IMR-90 (cell line): Measurements from ENCODE around the gene ETFA. TPM values are rescaled to one million over a fixed set of nuclear protein-coding genes. Genes with fewer than 3 reads are reported as not detected.

Experiments
- ATAC-seq: fragments of 200-7000 bp; cut with Tn5 transposase; 2 replicates; pipeline ENCODE4 v1.9.1; 2020; ENCODE audit warnings: low read depth, mild to moderate bottlenecking, moderate library complexity
- BruUV-seq: library from RNA; stranded (reverse); fragments of 400-500 nt; replicated peaks from 2 replicates; lab custom pipeline; 2021; lab: Mats Ljungman, UMichigan
- CTCF ChIA-PET: fragments of 300-600 bp; formaldehyde crosslinking; extraction: SDS; loops from one replicate; lab custom pipeline; 2021; ENCODE audit warnings: antibody characterized with exemption; lab: Yijun Ruan, JAX
- POLR2A ChIA-PET: fragments of 300-600 bp; sonication (Branson Sonifier 250); formaldehyde crosslinking; loops from one replicate; lab custom pipeline; 2022; ENCODE audit warnings: antibody characterized with exemption; ENCODE audit not compliant: unreplicated experiment; lab: Charles Lee
- DNase-seq: peaks from one replicate; pipeline ENCODE4 v3.0.0; 2013
- H2AFZ ChIP-seq: replicated peaks from 2 replicates; pipeline ENCODE3; 2013; ENCODE audit warnings: low read length, mild to moderate bottlenecking; ENCODE audit not compliant: poor library complexity
- H2AK5ac ChIP-seq: 2 replicates; pipeline ENCODE4 v1.6.1; 2013; ENCODE audit warnings: low read depth, low read length, inconsistent platforms
- H2AK9ac ChIP-seq: replicated peaks from 2 replicates; pipeline ENCODE3; 2013; ENCODE audit warnings: mild to moderate bottlenecking, low read depth, low read length, moderate library complexity; ENCODE audit not compliant: poor library complexity
- H2BK120ac ChIP-seq: 2 replicates; pipeline ENCODE4 v1.6.1; 2013; ENCODE audit warnings: low read depth, low read length, inconsistent platforms
- H2BK15ac ChIP-seq: 3 replicates; pipeline ENCODE4 v1.6.1; 2013; ENCODE audit warnings: low read depth, low read length, inconsistent platforms
- H2BK20ac ChIP-seq: 2 replicates; pipeline ENCODE4 v1.6.1; 2013; ENCODE audit warnings: low read depth, mild to moderate bottlenecking, inconsistent platforms, low read length, moderate library complexity
- H2BK5ac ChIP-seq: 2 replicates; pipeline ENCODE4 v1.6.1; 2013; ENCODE audit warnings: mild to moderate bottlenecking, low read depth, low read length, inconsistent platforms; ENCODE audit not compliant: poor library complexity, severe bottlenecking
- H3K14ac ChIP-seq: replicated peaks from 2 replicates; pipeline ENCODE4 v1.6.1; 2013; ENCODE audit warnings: low read depth, low read length, inconsistent platforms
- H3K18ac ChIP-seq: 2 replicates; pipeline ENCODE4 v1.6.1; 2013; ENCODE audit warnings: low read depth, low read length, control low read depth
- H3K23ac ChIP-seq: 2 replicates; pipeline ENCODE4 v1.6.1; 2013; ENCODE audit warnings: low read depth, low read length, inconsistent platforms
- H3K27ac ChIP-seq: 2 replicates; pipeline ENCODE4 v1.5.1; 2013; ENCODE audit warnings: mild to moderate bottlenecking, control low read depth, low read length; ENCODE audit not compliant: insufficient read depth
- H3K27me3 ChIP-seq: 2 replicates; pipeline ENCODE4 v1.6.1; 2013; ENCODE audit warnings: low read length; ENCODE audit not compliant: control insufficient read depth, insufficient read depth
- H3K36me3 ChIP-seq: 2 replicates; pipeline ENCODE4 v1.6.1; 2013; ENCODE audit warnings: low read length, mixed read lengths; ENCODE audit not compliant: control insufficient read depth, insufficient read depth
- H3K4ac ChIP-seq: 2 replicates; pipeline ENCODE4 v1.6.1; 2013; ENCODE audit warnings: low read depth, low read length, inconsistent platforms
- H3K4me1 ChIP-seq: 2 replicates; pipeline ENCODE4 v1.6.1; 2013; ENCODE audit warnings: low read length, mixed read lengths; ENCODE audit not compliant: control insufficient read depth, insufficient read depth
- H3K4me2 ChIP-seq: 2 replicates; pipeline ENCODE4 v1.6.1; 2013; ENCODE audit warnings: low read depth, mild to moderate bottlenecking, control low read depth, low read length, moderate library complexity
- H3K4me3 ChIP-seq: 2 replicates; pipeline ENCODE4 v1.5.1; 2013; ENCODE audit warnings: low read depth, mild to moderate bottlenecking, control low read depth, low read length, moderate library complexity; ENCODE audit not compliant: insufficient read depth
- H3K56ac ChIP-seq: 2 replicates; pipeline ENCODE4 v1.6.1; 2013; ENCODE audit warnings: low read length, inconsistent platforms; ENCODE audit not compliant: insufficient read depth; ENCODE audit errors: extremely low read depth
- H3K79me1 ChIP-seq, 2 experiments: 2 replicates each; pipeline ENCODE4 v1.6.1; 2013; ENCODE audit warnings: low read length in 2 of 2, inconsistent platforms in 1 of 2, low read depth in 1 of 2
- H3K9ac ChIP-seq: 2 replicates; pipeline ENCODE4 v1.6.1; 2013; ENCODE audit warnings: low read depth, low read length, control low read depth
- H3K9me1 ChIP-seq: 2 replicates; pipeline ENCODE4 v1.6.1; 2013; ENCODE audit warnings: low read length, inconsistent platforms; ENCODE audit not compliant: insufficient read depth
- H3K9me3 ChIP-seq: 2 replicates; pipeline ENCODE4 v1.6.1; 2013; ENCODE audit warnings: low read length; ENCODE audit not compliant: control insufficient read depth, insufficient read depth
- H4K20me1 ChIP-seq: 2 replicates; pipeline ENCODE4 v1.6.1; 2013; ENCODE audit warnings: low read length, inconsistent platforms; ENCODE audit not compliant: insufficient read depth
- H4K5ac ChIP-seq: 2 replicates; pipeline ENCODE4 v1.6.1; 2013; ENCODE audit warnings: mild to moderate bottlenecking, low read depth, low read length, control low read depth
- H4K8ac ChIP-seq, 2 experiments: 2 replicates each; pipeline ENCODE4 v1.6.1; 2013; ENCODE audit warnings: low read depth in 2 of 2, low read length in 2 of 2, control low read depth in 1 of 2, inconsistent platforms in 1 of 2
- H4K91ac ChIP-seq: 2 replicates; pipeline ENCODE4 v1.6.1; 2013; ENCODE audit warnings: low read depth, low read length, inconsistent platforms; ENCODE audit not compliant: insufficient read depth
- BHLHE40 ChIP-seq: fragments of 150-350 bp; IDR thresholded peaks from 2 replicates; pipeline ENCODE4 v1.6.1; 2016; ENCODE audit warnings: mild to moderate bottlenecking, low read depth, low read length
- CHD1 ChIP-seq: IDR thresholded peaks from 2 replicates; pipeline ENCODE4 v1.6.1; 2012; ENCODE audit warnings: low read depth, low read length, improper control_type of control experiment
- ELK1 ChIP-seq: fragments of 150-350 bp; IDR thresholded peaks from 2 replicates; pipeline ENCODE4 v1.6.1; 2016; ENCODE audit warnings: low read depth, mild to moderate bottlenecking, low read length, moderate library complexity, borderline replicate concordance
- MAFK ChIP-seq: IDR thresholded peaks from 2 replicates; pipeline ENCODE4 v1.6.1; 2012; ENCODE audit warnings: low read depth, low read length, improper control_type of control experiment
- MXI1 ChIP-seq: IDR thresholded peaks from 2 replicates; pipeline ENCODE4 v1.6.1; 2012; ENCODE audit warnings: low read depth, mild to moderate bottlenecking, low read length, moderate library complexity, borderline replicate concordance
- NFE2L2 ChIP-seq: fragments of 150-350 bp; IDR thresholded peaks from 2 replicates; pipeline ENCODE4 v1.6.1; 2016; ENCODE audit warnings: low read depth, mild to moderate bottlenecking, low read length
- POLR2A ChIP-seq: IDR thresholded peaks from 2 replicates; pipeline ENCODE4 v1.6.1; 2012; ENCODE audit warnings: mild to moderate bottlenecking, low read depth, low read length
- RAD21 ChIP-seq: IDR thresholded peaks from 2 replicates; pipeline ENCODE4 v1.6.1; 2012; ENCODE audit warnings: low read length, improper control_type of control experiment
- SMC3 ChIP-seq: fragments of 150-350 bp; IDR thresholded peaks from 2 replicates; pipeline ENCODE4 v1.6.1; 2016; ENCODE audit warnings: low read depth, mild to moderate bottlenecking, antibody characterized with exemption, low read length, moderate library complexity
- USF2 ChIP-seq: fragments of 150-350 bp; IDR thresholded peaks from 2 replicates; pipeline ENCODE4 v1.6.1; 2017; ENCODE audit warnings: mild to moderate bottlenecking, antibody characterized with exemption, low read length, low read depth
- WGBS, 2 experiments: methylation state at CpG; one replicate each; pipeline versions ENCODE4 v1.1.5 to v1.1.7; 2013; ENCODE audit warnings: missing lambda C conversion rate in 2 of 2; ENCODE audit not compliant: insufficient read length in 1 of 2; ENCODE audit errors: extremely low coverage in 2 of 2; 5-methylcytosine and 5-hydroxymethylcytosine counted together
- dilution Hi-C: fragments of 300-500 bp; cut with HindIII; formaldehyde crosslinking; loops from one replicate; pipeline ENCODE4 v1.14.3; 2018; ENCODE audit warnings: low sequenced_read_pairs; ENCODE audit not compliant: unreplicated experiment
- in situ Hi-C: fragments of 300-500 bp; cut with MboI; formaldehyde crosslinking; loops from 3 replicates; pipeline ENCODE4 v1.14.3; 2019; ENCODE audit warnings: low sequenced_read_pairs, inconsistent platforms, mixed read lengths
- intact Hi-C: fragments of 100-400 bp; cut with micrococcal nuclease; formaldehyde crosslinking; loops from 2 replicates; pipeline ENCODE4 v1.10.0; 2022
- polyA plus RNA-seq, 3 experiments: library from polyadenylated mRNA; depleted of rRNA; stranded (reverse); fragments of >200 nt; gene quantifications; 2 replicates each; pipeline ENCODE4 v1.2.3, GENCODE V29; 2012; ENCODE audit warnings: low replicate concordance in 1 of 3
- total RNA-seq: library from RNA; depleted of rRNA; stranded (reverse); fragments of >200 nt; gene quantifications from 2 replicates; pipeline ENCODE4 v1.2.3, GENCODE V29; 2012

ETFA gene
- total and polyA plus RNA-seq, 2 of the 4 experiments (the other 2 are of a cell fraction): 115 to 172 TPM

DNA sequence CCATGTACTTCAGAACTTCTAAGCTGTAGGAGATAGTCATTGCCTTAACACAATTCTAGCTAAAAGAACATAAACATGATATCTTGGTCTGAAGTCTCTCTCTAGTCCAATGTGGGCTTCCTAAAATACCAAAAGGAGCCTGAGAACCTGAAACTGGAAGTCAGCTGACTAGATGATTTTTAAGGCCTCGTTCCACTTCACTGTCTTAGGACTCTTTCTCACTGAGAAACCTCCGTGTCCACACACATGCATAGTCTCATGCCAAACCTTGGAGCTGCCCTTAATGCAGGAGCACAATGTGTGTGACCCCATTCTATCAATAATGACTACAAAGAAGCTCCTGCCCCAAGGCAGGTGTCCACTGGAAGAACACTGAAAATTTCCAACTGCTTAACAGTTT lies 87.7 kb downstream of the ETFA start:
- Histone ChIP-seq H3K36me3 (peaks cover 15% of the 10 kb centered on the region), H3K27ac (no peak overlapping the region), H3K79me1 (peaks cover 0 to 11% of the 10 kb centered on the region in 2 experiments; a peak in 3 of 4 replicates), H2BK120ac (no peak overlapping the region), H3K4me2 (no peak overlapping the region), H3K9me1 (no peaks in the 10 kb centered on the region), H2AFZ (no peak overlapping the region), H3K9me3 (no peaks in the 10 kb centered on the region; the same call in 1 of the 2 replicates), H4K20me1 (no peaks in the 10 kb centered on the region; the same call in 1 of the 2 replicates), H4K91ac (no peak overlapping the region), H3K4me3 (no peak overlapping the region), H4K5ac (no peak overlapping the region), H2BK20ac (no peak overlapping the region), H2AK9ac (no peak overlapping the region), H2AK5ac (no peak overlapping the region), H3K14ac (no peak overlapping the region), H3K4ac (no peak overlapping the region), H2BK5ac (no peak overlapping the region), H4K8ac (no peak overlapping the region), H3K9ac (no peak overlapping the region), H3K27me3 (no peaks in the 10 kb centered on the region), H3K56ac (no peak overlapping the region), H3K4me1 (no peaks in the 10 kb centered on the region), H3K23ac (no peak overlapping the region), H2BK15ac (no peak overlapping the region), H3K18ac (no peak overlapping the region)
- CTCF ChIA-PET: no interaction called here
- WGBS, 2 experiments: 67% methylated on average over 1 of the region's 2 CpGs; no CpG with 5 or more reads in 1 of the 2 experiments
- BruUV-seq: no TSS peak
- POLR2A ChIA-PET: no interaction called here
- in situ Hi-C loops (no loop called here), intact Hi-C loops (no loop called here), dilution Hi-C loops (no loop called here)
- DNase-seq (no peak), ATAC-seq (no peak)
- TF ChIP-seq NFE2L2 (no peak), MAFK (no peak), RAD21 (no peak), MXI1 (no peak), CHD1 (no peak), BHLHE40 (no peak), SMC3 (no peak), POLR2A (no peak), USF2 (no peak), ELK1 (no peak)
